HEK293 (cell line): ENCODE measurements around the gene NUDT3.

Source experiments
- CTCF ChIA-PET: fragments of 350-600 bp; formaldehyde crosslinking; extraction: SDS; loops from one replicate; lab custom pipeline; 2021; ENCODE audit warnings: antibody characterized with exemption; lab: Yijun Ruan, JAX
- POLR2A ChIA-PET: fragments of 300-600 bp; formaldehyde crosslinking; extraction: SDS; loops from one replicate; lab custom pipeline; 2020; ENCODE audit warnings: antibody characterized with exemption, inconsistent platforms; lab: Yijun Ruan, JAX
- H3K27ac ChIP-seq: fragments of 200-500 bp; sonication (Bioruptor generic); 2 replicates; pipeline ENCODE4 v1.5.1; 2014; ENCODE audit warnings: low read depth, low read length, control low read depth, inconsistent platforms; ENCODE audit errors: extremely low read depth
- H3K36me3 ChIP-seq, 2 experiments: fragments of 200-500 bp in 1 of 2; sonication (Bioruptor generic) in 1 of 2; 1 replicate in 1 of 2; 2 replicates in 1 of 2; pipeline ENCODE4 v1.5.1; 2014 to 2017; ENCODE audit warnings: inconsistent platforms in 2 of 2, low read length in 2 of 2; ENCODE audit not compliant: control insufficient read depth in 2 of 2, insufficient read depth in 1 of 2
- H3K4me1 ChIP-seq: fragments of 200-500 bp; sonication (Bioruptor generic); 2 replicates; pipeline ENCODE4 v1.5.1; 2014; ENCODE audit warnings: mild to moderate bottlenecking, low read length, inconsistent platforms; ENCODE audit not compliant: control insufficient read depth, insufficient read depth
- H3K4me3 ChIP-seq: 2 replicates; pipeline ENCODE4 v1.5.1; 2011; ENCODE audit warnings: low read depth, mild to moderate bottlenecking, control low read depth, low read length, moderate library complexity
- H3K9me3 ChIP-seq: fragments of 200-500 bp; sonication (Bioruptor generic); 2 replicates; pipeline ENCODE4 v1.5.1; 2014; ENCODE audit warnings: low read depth, low read length, inconsistent platforms; ENCODE audit not compliant: control insufficient read depth, insufficient read depth
- BCL11A ChIP-seq: fragments of 450-650 bp; formaldehyde crosslinking; IDR thresholded peaks from 2 replicates; pipeline ENCODE4 v1.5.1; 2016; ENCODE audit warnings: low read depth, missing biosample characterization, missing genetic modification characterization
- SCRT2 ChIP-seq: fragments of 450-650 bp; formaldehyde crosslinking; IDR thresholded peaks from 2 replicates; pipeline ENCODE4 v1.5.1; 2016; ENCODE audit warnings: missing biosample characterization, missing genetic modification characterization
- SP7 ChIP-seq: fragments of 450-650 bp; formaldehyde crosslinking; IDR thresholded peaks from 2 replicates; pipeline ENCODE4 v1.5.1; 2016; ENCODE audit warnings: missing biosample characterization, missing genetic modification characterization
- ZFHX2 ChIP-seq: fragments of 450-650 bp; formaldehyde crosslinking; conservative IDR thresholded peaks from 2 replicates; pipeline ENCODE4 v1.5.1; 2016; ENCODE audit warnings: missing biosample characterization, missing genetic modification characterization
- ZFP3 ChIP-seq: fragments of 450-650 bp; formaldehyde crosslinking; IDR thresholded peaks from 2 replicates; pipeline ENCODE4 v1.5.1; 2016; ENCODE audit warnings: low read depth, missing biosample characterization, missing genetic modification characterization
- ZNF157 ChIP-seq: fragments of 450-650 bp; formaldehyde crosslinking; IDR thresholded peaks from 2 replicates; pipeline ENCODE4 v1.5.1; 2016; ENCODE audit warnings: missing biosample characterization, missing genetic modification characterization
- ZNF350 ChIP-seq: fragments of 450-650 bp; formaldehyde crosslinking; IDR thresholded peaks from 2 replicates; pipeline ENCODE4 v1.5.0; 2017; ENCODE audit warnings: missing biosample characterization, mild to moderate bottlenecking, missing genetic modification characterization
- ZNF391 ChIP-seq: fragments of 450-650 bp; formaldehyde crosslinking; IDR thresholded peaks from 2 replicates; pipeline ENCODE4 v1.5.1; 2016; ENCODE audit warnings: low read depth, missing biosample characterization, missing genetic modification characterization, borderline replicate concordance
- ZNF433 ChIP-seq: fragments of 450-650 bp; formaldehyde crosslinking; IDR thresholded peaks from 2 replicates; pipeline ENCODE4 v1.5.1; 2016; ENCODE audit warnings: missing biosample characterization, missing genetic modification characterization, low read depth
- ZNF473 ChIP-seq: fragments of 450-650 bp; formaldehyde crosslinking; IDR thresholded peaks from 2 replicates; pipeline ENCODE4 v1.5.1; 2017; ENCODE audit warnings: missing biosample characterization, missing genetic modification characterization
- ZNF501 ChIP-seq: fragments of 450-650 bp; formaldehyde crosslinking; IDR thresholded peaks from 2 replicates; pipeline ENCODE4 v1.5.1; 2016; ENCODE audit warnings: missing biosample characterization, missing genetic modification characterization
- ZNF529 ChIP-seq: fragments of 450-650 bp; formaldehyde crosslinking; IDR thresholded peaks from 2 replicates; pipeline ENCODE4 v1.5.1; 2017; ENCODE audit warnings: missing genetic modification characterization, missing biosample characterization; ENCODE audit not compliant: insufficient replicate concordance
- ZNF544 ChIP-seq: fragments of 450-650 bp; formaldehyde crosslinking; IDR thresholded peaks from 2 replicates; pipeline ENCODE4 v1.5.0; 2017; ENCODE audit warnings: missing biosample characterization, missing genetic modification characterization
- ZNF626 ChIP-seq: fragments of 450-650 bp; sonication (Bioruptor Pico); formaldehyde crosslinking; IDR thresholded peaks from 2 replicates; pipeline ENCODE4 v1.5.1; 2018; ENCODE audit warnings: missing biosample characterization, missing genetic modification characterization, inconsistent platforms
- ZNF76 ChIP-seq: fragments of 450-650 bp; formaldehyde crosslinking; IDR thresholded peaks from 2 replicates; pipeline ENCODE4; 2016; ENCODE audit warnings: low read depth, missing biosample characterization, missing genetic modification characterization, borderline replicate concordance
- ZNF791 ChIP-seq: fragments of 450-650 bp; formaldehyde crosslinking; IDR thresholded peaks from 2 replicates; pipeline ENCODE4 v1.5.1; 2016; ENCODE audit warnings: missing biosample characterization, missing genetic modification characterization
- ZNF830 ChIP-seq: fragments of 450-650 bp; IDR thresholded peaks from 2 replicates; pipeline ENCODE4 v1.5.0; 2018; ENCODE audit warnings: missing biosample characterization, missing genetic modification characterization, low read depth, mild to moderate bottlenecking, moderate library complexity
- TF ChIP-seq, protein P1 (sequence below): fragments of 450-650 bp; formaldehyde crosslinking; IDR thresholded peaks from 2 replicates; pipeline ENCODE4 v1.5.1; 2016; ENCODE audit warnings: missing biosample characterization, missing genetic modification characterization
- TF ChIP-seq, protein P2 (sequence below): fragments of 450-650 bp; formaldehyde crosslinking; IDR thresholded peaks from 2 replicates; pipeline ENCODE4 v1.5.1; 2016; ENCODE audit warnings: missing biosample characterization, missing genetic modification characterization
- TF ChIP-seq, protein P3 (sequence below): fragments of 450-650 bp; formaldehyde crosslinking; conservative IDR thresholded peaks from 2 replicates; pipeline ENCODE4 v1.5.1; 2016; ENCODE audit warnings: low read depth, missing biosample characterization, missing genetic modification characterization

NUDT3 gene

DNA sequence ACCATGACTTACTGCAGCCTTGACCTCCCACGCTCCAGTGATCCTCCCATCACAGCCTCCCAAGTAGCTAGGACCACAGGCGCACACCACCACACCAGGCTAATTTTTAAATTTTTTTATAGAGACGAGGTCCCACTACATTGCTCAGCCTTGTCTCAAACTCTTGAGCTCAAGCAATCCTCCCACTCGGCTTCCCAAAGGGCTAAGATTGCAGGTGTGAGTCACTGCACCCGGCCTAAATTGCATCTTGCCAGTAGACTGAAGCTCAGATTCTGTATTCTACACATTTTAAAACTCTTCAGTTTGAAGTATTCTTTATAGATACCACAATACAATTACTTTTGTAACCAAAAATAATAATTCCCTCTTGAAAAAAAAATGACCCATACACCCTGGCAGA lies 11.4 kb downstream of the NUDT3 start:
- no peak overlapping the region for H3K4me3 ChIP-seq
- H3K36me3 ChIP-seq = peaks cover 0 to 4% of the 10 kb centered on the region in 2 experiments; a peak in 1 of 3 replicates
- peaks cover 15% of the 10 kb centered on the region for H3K4me1 ChIP-seq
- TF ChIP-seq ZNF76 (tag by site-specific recombination) (no peak), ZNF791 (tag by site-specific recombination) (no peak), ZNF157 (no peak), ZFHX2 (tag by site-specific recombination) (peak; percentile 14; the same call in 1 of the 2 replicates)
- POLR2A ChIA-PET = interaction anchor here (0.9 kb wide), 1 partner anchor 45 kb away, joined by 3 read pairs; the partner anchor contains the start of gene RPS10
- no peaks in the 10 kb centered on the region for H3K9me3 ChIP-seq
- CTCF ChIA-PET = interaction anchor here (0.5 to 1.4 kb wide), 4 partner anchors 34 to 185 kb away, joined by 3 to 6 read pairs (median 4); no protein-coding TSS in a partner anchor
- no peak overlapping the region for H3K27ac ChIP-seq

DNA sequence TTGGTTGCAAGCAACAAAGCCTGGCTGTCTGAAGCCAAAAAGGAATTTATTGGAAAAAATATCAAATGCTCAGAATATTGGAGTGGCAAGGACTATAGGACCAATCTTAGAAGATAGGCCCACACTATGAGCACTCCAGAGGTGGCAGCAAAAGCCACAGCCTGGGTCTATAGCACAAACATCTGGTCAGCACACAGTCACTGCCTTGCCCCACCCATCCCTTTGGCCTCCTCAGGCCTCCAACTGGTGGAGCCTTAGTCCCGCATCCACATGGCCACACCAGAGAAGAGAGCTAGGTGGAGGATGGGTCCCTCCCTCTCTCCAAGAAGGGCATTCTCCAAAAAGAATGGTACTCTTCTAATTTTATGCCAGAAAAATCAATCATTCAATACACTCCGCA lies 14.0 kb downstream of the NUDT3 start:
- ChIA-PET POLR2A (no interaction called here), CTCF (interaction anchor here (1.1 kb wide), 1 partner anchor 129 kb away, joined by 3 read pairs; no protein-coding TSS in a partner anchor)
- Histone ChIP-seq H3K36me3 (peaks cover 0 to 4% of the 10 kb centered on the region in 2 experiments; a peak in 1 of 3 replicates), H3K27ac (no peak overlapping the region), H3K9me3 (no peaks in the 10 kb centered on the region), H3K4me1 (peaks cover 6% of the 10 kb centered on the region), H3K4me3 (no peak overlapping the region)
- TF ChIP-seq ZNF544 (tag by site-specific recombination) (no peak), ZNF391 (tag by site-specific recombination) (no peak), BCL11A (tag by site-specific recombination) (no peak), ZNF626 (no peak), ZNF529 (tag by site-specific recombination) (no peak), ZNF433 (tag by site-specific recombination) (no peak), ZNF473 (tag by site-specific recombination) (no peak), ZNF830 (tag by site-specific recombination) (no peak), SCRT2 (no peak), ZFP3 (tag by site-specific recombination) (no peak), ZNF501 (tag by site-specific recombination) (no peak), SP7 (tag by site-specific recombination) (no peak), ZNF350 (tag by site-specific recombination) (no peak)
- TF ChIP-seq, protein P1, sequence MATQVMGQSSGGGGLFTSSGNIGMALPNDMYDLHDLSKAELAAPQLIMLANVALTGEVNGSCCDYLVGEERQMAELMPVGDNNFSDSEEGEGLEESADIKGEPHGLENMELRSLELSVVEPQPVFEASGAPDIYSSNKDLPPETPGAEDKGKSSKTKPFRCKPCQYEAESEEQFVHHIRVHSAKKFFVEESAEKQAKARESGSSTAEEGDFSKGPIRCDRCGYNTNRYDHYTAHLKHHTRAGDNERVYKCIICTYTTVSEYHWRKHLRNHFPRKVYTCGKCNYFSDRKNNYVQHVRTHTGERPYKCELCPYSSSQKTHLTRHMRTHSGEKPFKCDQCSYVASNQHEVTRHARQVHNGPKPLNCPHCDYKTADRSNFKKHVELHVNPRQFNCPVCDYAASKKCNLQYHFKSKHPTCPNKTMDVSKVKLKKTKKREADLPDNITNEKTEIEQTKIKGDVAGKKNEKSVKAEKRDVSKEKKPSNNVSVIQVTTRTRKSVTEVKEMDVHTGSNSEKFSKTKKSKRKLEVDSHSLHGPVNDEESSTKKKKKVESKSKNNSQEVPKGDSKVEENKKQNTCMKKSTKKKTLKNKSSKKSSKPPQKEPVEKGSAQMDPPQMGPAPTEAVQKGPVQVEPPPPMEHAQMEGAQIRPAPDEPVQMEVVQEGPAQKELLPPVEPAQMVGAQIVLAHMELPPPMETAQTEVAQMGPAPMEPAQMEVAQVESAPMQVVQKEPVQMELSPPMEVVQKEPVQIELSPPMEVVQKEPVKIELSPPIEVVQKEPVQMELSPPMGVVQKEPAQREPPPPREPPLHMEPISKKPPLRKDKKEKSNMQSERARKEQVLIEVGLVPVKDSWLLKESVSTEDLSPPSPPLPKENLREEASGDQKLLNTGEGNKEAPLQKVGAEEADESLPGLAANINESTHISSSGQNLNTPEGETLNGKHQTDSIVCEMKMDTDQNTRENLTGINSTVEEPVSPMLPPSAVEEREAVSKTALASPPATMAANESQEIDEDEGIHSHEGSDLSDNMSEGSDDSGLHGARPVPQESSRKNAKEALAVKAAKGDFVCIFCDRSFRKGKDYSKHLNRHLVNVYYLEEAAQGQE (tag by site-specific recombination) = no peak
- TF ChIP-seq, protein P2, sequence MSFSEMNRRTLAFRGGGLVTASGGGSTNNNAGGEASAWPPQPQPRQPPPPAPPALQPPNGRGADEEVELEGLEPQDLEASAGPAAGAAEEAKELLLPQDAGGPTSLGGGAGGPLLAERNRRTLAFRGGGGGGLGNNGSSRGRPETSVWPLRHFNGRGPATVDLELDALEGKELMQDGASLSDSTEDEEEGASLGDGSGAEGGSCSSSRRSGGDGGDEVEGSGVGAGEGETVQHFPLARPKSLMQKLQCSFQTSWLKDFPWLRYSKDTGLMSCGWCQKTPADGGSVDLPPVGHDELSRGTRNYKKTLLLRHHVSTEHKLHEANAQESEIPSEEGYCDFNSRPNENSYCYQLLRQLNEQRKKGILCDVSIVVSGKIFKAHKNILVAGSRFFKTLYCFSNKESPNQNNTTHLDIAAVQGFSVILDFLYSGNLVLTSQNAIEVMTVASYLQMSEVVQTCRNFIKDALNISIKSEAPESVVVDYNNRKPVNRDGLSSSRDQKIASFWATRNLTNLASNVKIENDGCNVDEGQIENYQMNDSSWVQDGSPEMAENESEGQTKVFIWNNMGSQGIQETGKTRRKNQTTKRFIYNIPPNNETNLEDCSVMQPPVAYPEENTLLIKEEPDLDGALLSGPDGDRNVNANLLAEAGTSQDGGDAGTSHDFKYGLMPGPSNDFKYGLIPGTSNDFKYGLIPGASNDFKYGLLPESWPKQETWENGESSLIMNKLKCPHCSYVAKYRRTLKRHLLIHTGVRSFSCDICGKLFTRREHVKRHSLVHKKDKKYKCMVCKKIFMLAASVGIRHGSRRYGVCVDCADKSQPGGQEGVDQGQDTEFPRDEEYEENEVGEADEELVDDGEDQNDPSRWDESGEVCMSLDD (tag by site-specific recombination) = no peak
- TF ChIP-seq, protein P3, sequence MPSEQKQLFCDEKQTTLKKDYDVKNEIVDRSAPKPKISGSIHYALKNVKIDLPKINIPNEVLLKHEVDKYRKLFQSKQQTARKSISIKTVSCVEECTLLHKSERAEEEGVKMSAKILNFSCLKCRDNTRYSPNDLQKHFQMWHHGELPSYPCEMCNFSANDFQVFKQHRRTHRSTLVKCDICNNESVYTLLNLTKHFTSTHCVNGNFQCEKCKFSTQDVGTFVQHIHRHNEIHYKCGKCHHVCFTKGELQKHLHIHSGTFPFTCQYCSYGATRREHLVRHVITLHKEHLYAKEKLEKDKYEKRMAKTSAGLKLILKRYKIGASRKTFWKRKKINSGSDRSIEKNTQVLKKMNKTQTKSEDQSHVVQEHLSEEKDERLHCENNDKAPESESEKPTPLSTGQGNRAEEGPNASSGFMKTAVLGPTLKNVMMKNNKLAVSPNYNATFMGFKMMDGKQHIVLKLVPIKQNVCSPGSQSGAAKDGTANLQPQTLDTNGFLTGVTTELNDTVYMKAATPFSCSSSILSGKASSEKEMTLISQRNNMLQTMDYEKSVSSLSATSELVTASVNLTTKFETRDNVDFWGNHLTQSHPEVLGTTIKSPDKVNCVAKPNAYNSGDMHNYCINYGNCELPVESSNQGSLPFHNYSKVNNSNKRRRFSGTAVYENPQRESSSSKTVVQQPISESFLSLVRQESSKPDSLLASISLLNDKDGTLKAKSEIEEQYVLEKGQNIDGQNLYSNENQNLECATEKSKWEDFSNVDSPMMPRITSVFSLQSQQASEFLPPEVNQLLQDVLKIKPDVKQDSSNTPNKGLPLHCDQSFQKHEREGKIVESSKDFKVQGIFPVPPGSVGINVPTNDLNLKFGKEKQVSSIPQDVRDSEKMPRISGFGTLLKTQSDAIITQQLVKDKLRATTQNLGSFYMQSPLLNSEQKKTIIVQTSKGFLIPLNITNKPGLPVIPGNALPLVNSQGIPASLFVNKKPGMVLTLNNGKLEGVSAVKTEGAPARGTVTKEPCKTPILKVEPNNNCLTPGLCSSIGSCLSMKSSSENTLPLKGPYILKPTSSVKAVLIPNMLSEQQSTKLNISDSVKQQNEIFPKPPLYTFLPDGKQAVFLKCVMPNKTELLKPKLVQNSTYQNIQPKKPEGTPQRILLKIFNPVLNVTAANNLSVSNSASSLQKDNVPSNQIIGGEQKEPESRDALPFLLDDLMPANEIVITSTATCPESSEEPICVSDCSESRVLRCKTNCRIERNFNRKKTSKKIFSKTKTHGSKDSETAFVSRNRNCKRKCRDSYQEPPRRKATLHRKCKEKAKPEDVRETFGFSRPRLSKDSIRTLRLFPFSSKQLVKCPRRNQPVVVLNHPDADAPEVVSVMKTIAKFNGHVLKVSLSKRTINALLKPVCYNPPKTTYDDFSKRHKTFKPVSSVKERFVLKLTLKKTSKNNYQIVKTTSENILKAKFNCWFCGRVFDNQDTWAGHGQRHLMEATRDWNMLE (tag by site-specific recombination) = no peak
